GM12878 (cell line): ENCODE results near the gene SPAG16. TPM values are rescaled to one million over a fixed set of nuclear protein-coding genes. Genes with fewer than 3 reads are reported as not detected.

Experiments
- ATAC-seq: fragments of 200-7000 bp; cut with Tn5 transposase; 3 replicates; pipeline ENCODE4 v1.9.1; 2020; ENCODE audit warnings: mild to moderate bottlenecking, moderate library complexity
- BruUV-seq: library from RNA; stranded (reverse); fragments of 400-500 nt; replicated peaks from 2 replicates; lab custom pipeline; 2021; lab: Mats Ljungman, UMichigan
- CTCF ChIA-PET: fragments of 300-600 bp; sonication (Branson Sonifier 250); formaldehyde crosslinking; extraction: SDS; loops from one replicate; lab custom pipeline; 2021; ENCODE audit warnings: inconsistent platforms; lab: Yijun Ruan, JAX
- POLR2A ChIA-PET: fragments of 350-600 bp; formaldehyde crosslinking; extraction: SDS; loops from one replicate; lab custom pipeline; 2021; ENCODE audit warnings: inconsistent platforms; lab: Charles Lee
- RAD21 ChIA-PET: fragments of 300-600 bp; sonication (Branson Sonifier 250); formaldehyde crosslinking; loops from one replicate; lab custom pipeline; 2023; ENCODE audit warnings: antibody characterized with exemption; ENCODE audit not compliant: unreplicated experiment; lab: Charles Lee
- SMC1A ChIA-PET: fragments of 300-600 bp; sonication (Branson Sonifier 250); formaldehyde crosslinking; loops from one replicate; lab custom pipeline; 2023; ENCODE audit not compliant: unreplicated experiment, uncharacterized antibody; lab: Charles Lee
- DNase-seq: peaks from one replicate; pipeline ENCODE4 v3.0.0-alpha.2; 2011; ENCODE audit warnings: low read depth, low spot score
- FAIRE-seq: peaks from 3 replicates; lab custom pipeline; 2011; peaks lifted over from hg19 to GRCh38; lab: Jason Lieb, UNC
- H2AFZ ChIP-seq: 2 replicates; pipeline ENCODE4 v1.6.0; 2011; ENCODE audit warnings: low read depth, low read length, control low read depth; ENCODE audit not compliant: control insufficient read depth
- H3K27ac ChIP-seq: 2 replicates; pipeline ENCODE4 v1.5.1; 2011; ENCODE audit warnings: control low read depth; ENCODE audit not compliant: control insufficient read depth, insufficient read depth
- H3K27me3 ChIP-seq, 2 experiments: replicated peaks in 1 of 2; 2 replicates each; pipeline versions ENCODE4 v1.6.0 to v1.6.1; 2011; ENCODE audit warnings: low read length in 1 of 2; ENCODE audit not compliant: control insufficient read depth in 2 of 2, insufficient read depth in 2 of 2
- H3K36me3 ChIP-seq, 2 experiments: 2 replicates each; pipeline ENCODE4 v1.5.1; 2011; ENCODE audit warnings: low read length in 1 of 2; ENCODE audit not compliant: control insufficient read depth in 2 of 2, insufficient read depth in 2 of 2
- H3K4me1 ChIP-seq: 2 replicates; pipeline ENCODE4 v1.6.1; 2011; ENCODE audit warnings: mild to moderate bottlenecking, low read length, moderate library complexity, mixed read lengths; ENCODE audit not compliant: control insufficient read depth, insufficient read depth
- H3K4me2 ChIP-seq: 2 replicates; pipeline ENCODE4 v1.6.0; 2011; ENCODE audit warnings: control low read depth; ENCODE audit not compliant: control insufficient read depth, insufficient read depth
- H3K4me3 ChIP-seq: fragments of 200-600 bp; sonication (generic); 2 replicates; pipeline ENCODE4 v1.5.1; 2016
- H3K79me2 ChIP-seq: 2 replicates; pipeline ENCODE4 v1.6.0; 2011; ENCODE audit warnings: low read length; ENCODE audit not compliant: control insufficient read depth, insufficient read depth
- H3K9ac ChIP-seq: 2 replicates; pipeline ENCODE4 v1.8.0; 2011; ENCODE audit warnings: low read length, control low read depth, mixed read lengths; ENCODE audit not compliant: control insufficient read depth, insufficient read depth
- H3K9me3 ChIP-seq: replicated peaks from 3 replicates; pipeline ENCODE4 v1.5.1; 2011; ENCODE audit warnings: mild to moderate bottlenecking, low read length; ENCODE audit not compliant: control insufficient read depth, insufficient read depth
- H4K20me1 ChIP-seq: 2 replicates; pipeline ENCODE4 v1.6.0; 2011; ENCODE audit not compliant: control insufficient read depth, insufficient read depth
- CREM ChIP-seq: IDR thresholded peaks from 2 replicates; pipeline ENCODE4 v1.6.1; 2014; ENCODE audit warnings: antibody characterized with exemption, low read depth
- HCFC1 ChIP-seq: fragments of 150-350 bp; IDR thresholded peaks from 2 replicates; pipeline ENCODE4 v1.6.1; 2014; ENCODE audit warnings: low read length
- MXI1 ChIP-seq: fragments of 150-350 bp; IDR thresholded peaks from 2 replicates; pipeline ENCODE4 v1.6.1; 2011; ENCODE audit warnings: low read depth, mild to moderate bottlenecking, inconsistent platforms, low read length, improper control_type of control experiment
- NFYB ChIP-seq: IDR thresholded peaks from 2 replicates; pipeline ENCODE4 v1.6.1; 2011; ENCODE audit warnings: low read depth, mild to moderate bottlenecking, low read length, improper control_type of control experiment, moderate library complexity; ENCODE audit not compliant: insufficient read depth
- PAX5 ChIP-seq: IDR thresholded peaks from 2 replicates; pipeline ENCODE4 v1.6.1; 2011; ENCODE audit warnings: low read depth, low read length, borderline replicate concordance
- RBBP5 ChIP-seq: fragments of 200-600 bp; sonication (generic); conservative IDR thresholded peaks from 2 replicates; pipeline ENCODE4 v1.6.1; 2016
- RELB ChIP-seq: fragments of 450-650 bp; IDR thresholded peaks from 2 replicates; pipeline ENCODE4 v1.6.1; 2017; ENCODE audit warnings: low read depth, mild to moderate bottlenecking, moderate library complexity
- ZNF622 ChIP-seq: fragments of 450-650 bp; IDR thresholded peaks from 2 replicates; pipeline ENCODE4 v1.6.1; 2017; ENCODE audit warnings: mild to moderate bottlenecking, inconsistent platforms
- WGBS: methylation state at CpG from one replicate; pipeline ENCODE4 v1.1.6; 2016; ENCODE audit warnings: low lambda C conversion rate; ENCODE audit not compliant: insufficient replicate concordance, insufficient coverage; ENCODE audit errors: missing lambda C conversion rate; 5-methylcytosine and 5-hydroxymethylcytosine counted together
- in situ Hi-C: fragments of 300-500 bp; cut with MboI; formaldehyde crosslinking; loops from 9 replicates; pipeline ENCODE4 v1.14.3; 2018; ENCODE audit warnings: mixed read lengths
- intact Hi-C: fragments of 100-400 bp; cut with micrococcal nuclease; formaldehyde crosslinking; loops from one replicate; pipeline ENCODE4 v1.14.2; 2022; ENCODE audit not compliant: unreplicated experiment
- polyA plus RNA-seq, 11 experiments: library from polyadenylated mRNA; depleted of rRNA in 4 of 11; unstranded in 6 of 11; stranded (reverse) in 5 of 11; fragments of >200 nt; fragmentation: Nextera tagmentation in 4 of 11; fragmentation: Illumina TruSeq in 1 of 11; extraction: Ambion mirVana in 4 of 11; extraction: Trizol in 1 of 11; gene quantifications; 1 replicate in 1 of 11; 2 replicates in 10 of 11; pipeline versions ENCODE4 v1.2.1 to v1.2.3, GENCODE V29; 2011 to 2016; ENCODE audit warnings: inconsistent platforms in 2 of 11, missing spikeins in 2 of 11, low read depth in 1 of 11
- total RNA-seq, 4 experiments: library from RNA; depleted of rRNA in 3 of 4; stranded (reverse); fragments of >200 nt in 3 of 4; fragmentation: Illumina TruSeq in 1 of 4; extraction: Trizol in 1 of 4; gene quantifications; 2 replicates each; pipeline versions ENCODE4 v1.2.1 to v1.2.3, GENCODE V29; 2013 to 2021
- TF ChIP-seq, protein P1 (sequence below): IDR thresholded peaks from 2 replicates; pipeline ENCODE4 v1.6.1; 2011; ENCODE audit warnings: low read depth, low read length, improper control_type of control experiment, borderline replicate concordance

Gene SPAG16
- total and polyA plus RNA-seq, 10 of the 15 experiments (the other 5 are each of a cell fraction or from before 2014, with no cell fraction given) = 6.0 to 25.0 (median 15.2) TPM

GRCh38 chr2:213789940-213790339 lies 505.7 kb downstream of the SPAG16 start:
- Histone ChIP-seq H2AFZ (no peak overlapping the region), H3K9me3 (no peaks in the 10 kb centered on the region), H3K79me2 (no peaks in the 10 kb centered on the region), H3K27me3 (no peaks in the 10 kb centered on the region), H3K27ac (no peak overlapping the region), H3K4me3 (no peak overlapping the region), H3K4me1 (no peaks in the 10 kb centered on the region), H3K36me3 (no peaks in the 10 kb centered on the region), H4K20me1 (no peaks in the 10 kb centered on the region), H3K9ac (no peak overlapping the region), H3K4me2 (no peak overlapping the region)
- intact Hi-C loops = no loop called here
- SMC1A ChIA-PET = interaction anchor here (1.2 to 1.3 kb wide), 3 partner anchors 9 to 22 kb away, joined by 3 read pairs; no protein-coding TSS in a partner anchor
- RAD21 ChIA-PET = interaction anchor here (3.1 kb wide), 1 partner anchor 38 kb away, joined by 13 read pairs; no protein-coding TSS in a partner anchor
- CTCF ChIA-PET = no interaction called here
- DNase-seq (no peak), FAIRE-seq (no peak)
- WGBS = 38% methylated on average over 1 of the region's 1 CpG
- no peak for TF ChIP-seq CREM
- no peak for TF ChIP-seq MXI1
- TF ChIP-seq HCFC1 = no peak
- no peak for TF ChIP-seq NFYB
- TF ChIP-seq PAX5 = no peak
- TF ChIP-seq, protein P1, sequence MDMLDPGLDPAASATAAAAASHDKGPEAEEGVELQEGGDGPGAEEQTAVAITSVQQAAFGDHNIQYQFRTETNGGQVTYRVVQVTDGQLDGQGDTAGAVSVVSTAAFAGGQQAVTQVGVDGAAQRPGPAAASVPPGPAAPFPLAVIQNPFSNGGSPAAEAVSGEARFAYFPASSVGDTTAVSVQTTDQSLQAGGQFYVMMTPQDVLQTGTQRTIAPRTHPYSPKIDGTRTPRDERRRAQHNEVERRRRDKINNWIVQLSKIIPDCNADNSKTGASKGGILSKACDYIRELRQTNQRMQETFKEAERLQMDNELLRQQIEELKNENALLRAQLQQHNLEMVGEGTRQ = no peak
- TF ChIP-seq RELB = no peak
- no peak for TF ChIP-seq ZNF622
- TF ChIP-seq RBBP5 = no peak
- TF ChIP-seq, all 136 proteins: peak for 0
- no peak for ATAC-seq
- in situ Hi-C loops = no loop called here
- no TSS peak for BruUV-seq
- POLR2A ChIA-PET = no interaction called here
